MV-4-11 (cell line): ENCODE results near the gene CCL17.

Experiments used
- DNase-seq: peaks from one replicate; lab custom pipeline; 2025; lab: John Stamatoyannopoulos, UW

Gene CCL17

GRCh38 chr16:57377080-57377841 lies 27.3 kb upstream of the CCL17 start:
- DNase-seq: no peak

DNA sequence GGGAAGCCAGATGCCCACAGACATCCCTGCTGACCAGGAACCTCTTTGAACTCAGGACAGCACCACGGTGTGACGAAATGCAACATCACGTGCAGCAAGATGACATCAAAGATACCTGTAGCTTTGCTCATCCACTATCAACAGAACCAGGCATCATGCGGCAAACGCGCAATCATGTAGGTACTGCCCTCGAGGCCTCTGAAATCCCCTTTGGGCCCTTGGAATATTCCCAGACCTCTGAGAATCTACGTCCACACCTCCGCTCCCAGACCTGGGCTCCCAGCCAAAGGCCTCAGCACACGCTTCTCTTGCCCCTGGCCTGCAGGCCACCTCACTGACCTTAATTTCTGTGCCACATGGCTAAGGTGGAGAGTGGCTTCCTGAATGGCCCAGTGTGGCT lies 25.0 kb upstream of the CCL17 start:
- no peak for DNase-seq

DNA sequence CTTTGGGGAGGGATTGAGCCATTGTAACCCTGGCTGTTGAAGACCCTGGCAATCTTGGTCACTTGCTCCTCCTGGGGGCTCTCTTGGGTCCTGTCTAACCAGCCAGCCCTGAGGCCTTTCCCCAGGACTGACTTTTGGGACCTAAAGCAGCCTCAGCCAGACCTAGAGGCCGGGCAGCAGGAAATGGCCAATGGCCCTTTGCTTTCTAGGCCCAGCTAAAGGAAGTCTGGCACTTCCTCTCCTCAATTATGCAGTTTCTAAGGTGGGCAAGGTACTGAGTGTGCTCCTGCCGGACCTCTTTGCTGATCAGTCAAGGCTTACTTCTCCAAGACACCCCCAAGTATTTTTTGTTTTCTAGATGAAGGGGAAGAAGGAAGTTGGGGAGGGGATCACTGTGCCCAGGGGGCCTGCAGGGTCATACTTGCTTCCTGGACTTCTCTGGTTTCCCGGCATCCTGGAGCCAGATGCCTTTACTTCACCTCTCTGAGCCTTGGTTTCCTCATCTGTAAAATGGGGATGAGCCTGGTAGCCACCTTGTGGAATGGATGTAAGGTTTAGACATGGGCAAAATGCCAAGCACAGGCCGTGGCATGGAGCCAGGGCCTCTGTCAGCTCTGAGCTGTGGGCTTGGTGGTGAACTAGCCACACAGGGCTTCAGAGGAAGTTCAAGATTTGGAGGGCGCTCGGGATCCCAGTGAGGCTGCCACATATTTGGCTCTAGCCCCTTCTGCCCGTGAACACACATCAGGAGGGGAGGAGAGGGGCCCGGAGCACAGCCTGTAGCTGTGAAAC lies 23.7 kb upstream of the CCL17 start:
- DNase-seq: peak; percentile 35

DNA sequence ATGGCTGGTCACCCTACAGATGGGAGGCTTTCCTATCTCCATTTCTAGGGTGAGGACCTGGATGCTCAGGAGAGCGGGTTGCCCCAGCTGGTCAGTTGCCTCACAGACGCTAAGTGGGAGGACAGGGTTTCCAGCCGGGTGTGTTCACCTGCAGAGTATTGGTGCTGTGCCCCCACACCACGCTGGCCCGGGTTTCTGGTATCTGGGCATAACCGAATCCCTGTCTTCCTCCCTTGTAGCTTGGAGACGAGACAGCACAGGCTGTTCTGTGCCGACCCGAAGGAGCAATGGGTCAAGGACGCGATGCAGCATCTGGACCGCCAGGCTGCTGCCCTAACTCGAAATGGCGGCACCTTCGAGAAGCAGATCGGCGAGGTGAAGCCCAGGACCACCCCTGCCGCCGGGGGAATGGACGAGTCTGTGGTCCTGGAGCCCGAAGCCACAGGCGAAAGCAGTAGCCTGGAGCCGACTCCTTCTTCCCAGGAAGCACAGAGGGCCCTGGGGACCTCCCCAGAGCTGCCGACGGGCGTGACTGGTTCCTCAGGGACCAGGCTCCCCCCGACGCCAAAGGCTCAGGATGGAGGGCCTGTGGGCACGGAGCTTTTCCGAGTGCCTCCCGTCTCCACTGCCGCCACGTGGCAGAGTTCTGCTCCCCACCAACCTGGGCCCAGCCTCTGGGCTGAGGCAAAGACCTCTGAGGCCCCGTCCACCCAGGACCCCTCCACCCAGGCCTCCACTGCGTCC lies 22.6 kb upstream of the CCL17 start:
- DNase-seq: no peak

- no peak for DNase-seq
Observed at GRCh38 chr16:57382535-57383275, 21.9 kb upstream of the CCL17 start.

DNA sequence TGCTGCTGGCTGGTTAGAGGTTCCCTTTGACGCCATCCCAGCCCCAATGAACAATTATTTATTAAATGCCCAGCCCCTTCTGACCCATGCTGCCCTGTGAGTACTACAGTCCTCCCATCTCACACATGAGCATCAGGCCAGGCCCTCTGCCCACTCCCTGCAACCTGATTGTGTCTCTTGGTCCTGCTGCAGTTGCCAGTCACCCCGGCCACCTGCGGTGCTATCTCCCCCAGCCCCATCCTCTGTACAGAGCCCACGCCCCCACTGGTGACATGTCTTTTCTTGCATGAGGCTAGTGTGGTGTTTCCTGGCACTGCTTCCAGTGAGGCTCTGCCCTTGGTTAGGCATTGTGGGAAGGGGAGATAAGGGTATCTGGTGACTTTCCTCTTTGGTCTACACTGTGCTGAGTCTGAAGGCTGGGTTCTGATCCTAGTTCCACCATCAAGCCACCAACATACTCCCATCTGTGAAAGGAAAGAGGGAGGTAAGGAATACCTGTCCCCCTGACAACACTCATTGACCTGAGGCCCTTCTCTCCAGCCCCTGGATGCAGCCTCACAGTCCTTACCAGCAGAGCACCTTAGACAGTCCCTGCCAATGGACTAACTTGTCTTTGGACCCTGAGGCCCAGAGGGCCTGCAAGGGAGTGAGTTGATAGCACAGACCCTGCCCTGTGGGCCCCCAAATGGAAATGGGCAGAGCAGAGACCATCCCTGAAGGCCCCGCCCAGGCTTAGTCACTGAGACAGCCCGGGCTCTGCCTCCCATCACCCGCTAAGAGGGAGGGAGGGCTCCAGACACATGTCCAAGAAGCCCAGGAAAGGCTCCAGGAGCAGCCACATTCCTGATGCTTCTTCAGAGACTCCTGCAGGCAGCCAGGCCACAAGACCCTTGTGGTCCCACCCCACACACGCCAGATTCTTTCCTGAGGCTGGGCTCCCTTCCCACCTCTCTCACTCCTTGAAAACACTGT lies 21.0 kb upstream of the CCL17 start:
- DNase-seq: no peak

GRCh38 chr16:57384248-57385070 lies 20.1 kb upstream of the CCL17 start:
- peak; percentile 52 for DNase-seq

DNA sequence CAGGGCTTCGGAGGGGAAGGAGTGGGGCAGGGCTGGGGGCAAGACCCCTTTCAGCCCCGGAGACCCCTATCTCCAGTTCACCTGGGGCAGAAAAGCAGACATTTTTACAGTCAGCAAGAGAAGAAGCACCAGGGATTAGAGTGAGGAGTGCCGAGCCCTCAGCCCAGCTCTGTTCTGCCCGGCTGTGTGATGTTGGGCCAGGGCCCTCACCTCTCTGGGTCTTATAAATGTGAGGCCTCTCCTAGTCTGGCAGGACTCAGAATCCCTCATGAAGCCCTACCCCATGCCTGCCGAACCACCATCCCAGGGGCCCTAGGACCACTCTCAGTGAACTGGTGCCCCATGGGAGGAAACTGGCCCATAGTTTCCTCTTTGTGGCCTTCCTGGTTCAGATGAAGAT lies 19.5 kb upstream of the CCL17 start:
- no peak for DNase-seq

- DNase-seq: no peak
Observed at GRCh38 chr16:57386381-57386951, 18.1 kb upstream of the CCL17 start.

GRCh38 chr16:57387598-57388354 lies 16.8 kb upstream of the CCL17 start:
- DNase-seq: no peak

GRCh38 chr16:57388359-57389086 lies 16.0 kb upstream of the CCL17 start:
- no peak for DNase-seq

- no peak for DNase-seq
Observed at GRCh38 chr16:57389087-57389468, 15.5 kb upstream of the CCL17 start.

GRCh38 chr16:57390636-57391295 lies 13.8 kb upstream of the CCL17 start:
- DNase-seq: no peak

DNA sequence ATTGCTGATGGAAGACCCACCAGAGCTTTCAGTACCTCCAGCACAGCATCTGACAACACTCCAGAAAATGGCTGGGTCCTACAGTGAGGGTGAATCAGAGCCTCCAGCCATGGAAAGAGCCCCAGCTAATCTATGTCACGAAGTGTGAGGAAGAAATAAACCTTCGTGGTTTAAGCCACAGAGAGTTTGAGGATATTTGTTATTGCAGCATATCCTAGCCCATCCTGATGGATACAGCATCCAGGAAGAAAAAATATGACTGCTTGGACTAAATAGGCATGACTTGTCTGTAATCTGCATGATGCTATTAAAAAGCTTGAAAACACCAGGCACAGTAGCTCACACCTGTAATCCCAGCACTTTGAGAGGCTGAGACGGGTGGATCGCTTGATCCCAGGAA lies 13.3 kb upstream of the CCL17 start:
- DNase-seq: no peak

GRCh38 chr16:57391708-57392107 lies 12.9 kb upstream of the CCL17 start:
- no peak for DNase-seq

- no peak for DNase-seq
Observed at GRCh38 chr16:57392694-57393093, 11.9 kb upstream of the CCL17 start.

- DNase-seq: peak; percentile 48
Observed at GRCh38 chr16:57394444-57394843, 10.1 kb upstream of the CCL17 start.

DNA sequence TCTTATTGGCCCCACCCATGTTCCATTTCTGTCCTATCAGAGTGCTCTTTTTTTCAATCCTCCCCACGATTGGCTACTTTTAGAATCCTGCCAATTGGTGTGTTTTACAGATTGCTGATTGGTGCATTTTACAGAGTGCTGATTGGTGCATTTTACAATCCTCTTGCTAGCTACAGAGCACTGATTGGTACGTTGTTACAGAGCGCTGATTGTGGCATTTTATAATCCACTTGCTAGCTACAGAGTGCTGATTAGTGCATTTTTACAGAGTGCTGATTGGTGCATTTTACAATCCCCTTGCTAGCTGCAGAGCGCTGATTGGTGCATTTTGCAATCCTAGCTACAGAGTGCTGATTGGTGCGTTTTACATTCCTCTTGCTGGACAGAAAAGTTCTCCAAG lies 9.5 kb upstream of the CCL17 start:
- no peak for DNase-seq
